HCT116 (cell line): Measurements from ENCODE around the gene DMBX1. TPM values are rescaled to one million over a fixed set of nuclear protein-coding genes. Genes with fewer than 3 reads are reported as not detected.

Experiments used
- ATAC-seq: fragments of 200-7000 bp; cut with Tn5 transposase; 2 replicates; pipeline ENCODE4 v1.9.1; 2020; ENCODE audit warnings: mild to moderate bottlenecking, moderate library complexity
- BruUV-seq: library from RNA; stranded (reverse); fragments of 400-500 nt; replicated peaks from 2 replicates; lab custom pipeline; 2021; lab: Mats Ljungman, UMichigan
- CTCF ChIA-PET: fragments of 300-600 bp; sonication (Branson Sonifier 250); formaldehyde crosslinking; loops from one replicate; lab custom pipeline; 2021; ENCODE audit warnings: antibody characterized with exemption; lab: Charles Lee
- POLR2A ChIA-PET: fragments of 300-600, 350-600 bp; sonication (Branson Sonifier 250); formaldehyde crosslinking; loops from one replicate; lab custom pipeline; 2021; ENCODE audit warnings: antibody characterized with exemption; lab: Charles Lee
- RAD21 ChIA-PET, 2 experiments: fragments of 300-600 bp; sonication (Branson Sonifier 250); formaldehyde crosslinking; loops; one replicate each; lab custom pipeline; 2023; ENCODE audit warnings: low total read pairs in 2 of 2; ENCODE audit not compliant: uncharacterized antibody in 2 of 2, unreplicated experiment in 2 of 2, low non-redundant PET in 1 of 2; lab: Charles Lee
- DNase-seq: peaks from one replicate; pipeline ENCODE4 v3.0.0-alpha.2; 2010; ENCODE audit warnings: low read depth, low spot score
- H2AFZ ChIP-seq: fragments of 200-600 bp; shearing (Covaris generic), sonication (generic); 2 replicates; pipeline ENCODE4 v1.6.1; 2017; ENCODE audit warnings: low read depth, mixed run types, mixed read lengths, antibody characterized with exemption, low read length; ENCODE audit not compliant: poor library complexity, severe bottlenecking
- H3K27ac ChIP-seq: 2 replicates; pipeline ENCODE4 v1.5.1; 2012; ENCODE audit warnings: low read depth, low read length
- H3K27me3 ChIP-seq: fragments of 200-600 bp; sonication (generic); 2 replicates; pipeline ENCODE4 v1.6.1; 2016; ENCODE audit warnings: mixed run types, low read length, mixed read lengths; ENCODE audit not compliant: insufficient read depth
- H3K36me3 ChIP-seq, 2 experiments: fragments of 200-500 bp in 1 of 2; fragments of 200-600 bp in 1 of 2; sonication (Bioruptor generic) in 1 of 2; sonication (generic) in 1 of 2; 2 replicates each; pipeline versions ENCODE4 v1.5.1 to v1.6.1; 2014 to 2016; ENCODE audit warnings: low read length in 2 of 2, inconsistent platforms in 1 of 2, mixed read lengths in 1 of 2, mixed run types in 1 of 2; ENCODE audit not compliant: insufficient read depth in 2 of 2, control insufficient read depth in 1 of 2
- H3K4me1 ChIP-seq, 2 experiments: fragments of 200-600 bp in 1 of 2; sonication (generic) in 1 of 2; 2 replicates each; pipeline versions ENCODE4 v1.5.1 to v1.6.1; 2012 to 2017; ENCODE audit warnings: low read length in 2 of 2, inconsistent platforms in 1 of 2, mild to moderate bottlenecking in 1 of 2, mixed read lengths in 1 of 2, mixed run types in 1 of 2, moderate library complexity in 1 of 2; ENCODE audit not compliant: insufficient read depth in 2 of 2, control insufficient read depth in 1 of 2
- H3K4me2 ChIP-seq: fragments of 200-600 bp; sonication (generic); 2 replicates; pipeline ENCODE4 v1.6.1; 2017; ENCODE audit warnings: mixed run types, low read length, mixed read lengths
- H3K4me3 ChIP-seq, 2 experiments: fragments of 200-600 bp in 1 of 2; sonication (generic) in 1 of 2; replicated peaks in 1 of 2; 2 replicates each; pipeline ENCODE4 v1.5.1; 2011 to 2016; ENCODE audit warnings: low read length in 2 of 2, control low read depth in 1 of 2, low read depth in 1 of 2, mild to moderate bottlenecking in 1 of 2, mixed read lengths in 1 of 2, mixed run types in 1 of 2
- H3K79me2 ChIP-seq: fragments of 200-600 bp; sonication (generic); 2 replicates; pipeline ENCODE4 v1.6.1; 2017; ENCODE audit warnings: mild to moderate bottlenecking, mixed run types, low read length, moderate library complexity, mixed read lengths; ENCODE audit not compliant: insufficient read depth
- H3K9ac ChIP-seq: fragments of 200-600 bp; sonication (generic); 2 replicates; pipeline ENCODE4 v1.6.1; 2016; ENCODE audit warnings: low read length, mixed read lengths
- H3K9me2 ChIP-seq: fragments of 200-600 bp; sonication (generic), shearing (Covaris generic); 2 replicates; pipeline ENCODE4 v1.6.1; 2017; ENCODE audit warnings: mixed run types, mild to moderate bottlenecking, moderate library complexity; ENCODE audit not compliant: insufficient read depth
- H3K9me3 ChIP-seq, 2 experiments: fragments of 200-500 bp in 1 of 2; fragments of 200-600 bp in 1 of 2; sonication (Bioruptor generic) in 1 of 2; sonication (generic) in 1 of 2; 2 replicates each; pipeline ENCODE4 v1.6.1; 2014 to 2017; ENCODE audit warnings: low read length in 2 of 2, mixed read lengths in 2 of 2, inconsistent platforms in 1 of 2, low read depth in 1 of 2, mild to moderate bottlenecking in 1 of 2, mixed run types in 1 of 2, moderate library complexity in 1 of 2; ENCODE audit not compliant: control insufficient read depth in 1 of 2, insufficient read depth in 1 of 2
- H4K20me1 ChIP-seq: fragments of 200-600 bp; sonication (generic), shearing (Covaris generic); 2 replicates; pipeline ENCODE4 v1.6.1; 2017; ENCODE audit warnings: mixed run types, mild to moderate bottlenecking, moderate library complexity; ENCODE audit not compliant: insufficient read depth
- CBX3 ChIP-seq: IDR thresholded peaks from 2 replicates; pipeline ENCODE4 v1.6.1; 2012; ENCODE audit warnings: low read depth
- CTCF ChIP-seq, 3 experiments: fragments of 200-600 bp in 1 of 3; sonication (generic) in 1 of 3; IDR thresholded peaks in 2 of 3; conservative IDR thresholded peaks in 1 of 3; 2 replicates each; pipeline ENCODE4 v1.5.1; 2012 to 2017; ENCODE audit warnings: low read depth in 2 of 3, low read length in 2 of 3, antibody characterized with exemption in 1 of 3, borderline replicate concordance in 1 of 3, control low read depth in 1 of 3, mild to moderate bottlenecking in 1 of 3, mixed read lengths in 1 of 3, mixed run types in 1 of 3, moderate library complexity in 1 of 3; ENCODE audit not compliant: insufficient read depth in 1 of 3
- EZH2 ChIP-seq: fragments of 200-600 bp; sonication (generic); IDR thresholded peaks from 2 replicates; pipeline ENCODE4 v1.6.1; 2017; ENCODE audit warnings: antibody characterized with exemption, mixed run types
- RAD21 ChIP-seq: IDR thresholded peaks from 2 replicates; pipeline ENCODE4 v1.6.1; 2012; ENCODE audit warnings: low read depth, mild to moderate bottlenecking
- SIN3A ChIP-seq: IDR thresholded peaks from 2 replicates; pipeline ENCODE4 v1.6.1; 2012; ENCODE audit warnings: low read depth
- SP1 ChIP-seq: IDR thresholded peaks from 2 replicates; pipeline ENCODE4 v1.6.1; 2012; ENCODE audit warnings: low read depth
- SRF ChIP-seq: IDR thresholded peaks from 2 replicates; pipeline ENCODE4 v1.6.1; 2012; ENCODE audit warnings: low read depth
- ZFX ChIP-seq: fragments of 450-650 bp; IDR thresholded peaks from 2 replicates; pipeline ENCODE4 v1.6.1; 2017
- intact Hi-C: fragments of 100-400 bp; cut with micrococcal nuclease; formaldehyde crosslinking; loops from 2 replicates; pipeline ENCODE4 v1.10.0; 2022
- total RNA-seq: library from RNA; stranded (reverse); gene quantifications from one replicate; pipeline ENCODE4 v1.2.1, GENCODE V29; 2021; ENCODE audit not compliant: unreplicated experiment
- TF ChIP-seq, protein P1 (sequence below): IDR thresholded peaks from 2 replicates; pipeline ENCODE4 v1.6.1; 2012
- TF ChIP-seq, protein P2 (sequence below): IDR thresholded peaks from 2 replicates; pipeline ENCODE4 v1.6.1; 2011; ENCODE audit warnings: mild to moderate bottlenecking, low read length, moderate library complexity; ENCODE audit not compliant: insufficient replicate concordance; ENCODE audit errors: extremely low read depth
- TF ChIP-seq, protein P3 (sequence below): IDR thresholded peaks from 2 replicates; pipeline ENCODE4 v1.6.1; 2012

DMBX1 gene
- total RNA-seq, 1 experiment from 2014 or later: 4.3 TPM

DNA sequence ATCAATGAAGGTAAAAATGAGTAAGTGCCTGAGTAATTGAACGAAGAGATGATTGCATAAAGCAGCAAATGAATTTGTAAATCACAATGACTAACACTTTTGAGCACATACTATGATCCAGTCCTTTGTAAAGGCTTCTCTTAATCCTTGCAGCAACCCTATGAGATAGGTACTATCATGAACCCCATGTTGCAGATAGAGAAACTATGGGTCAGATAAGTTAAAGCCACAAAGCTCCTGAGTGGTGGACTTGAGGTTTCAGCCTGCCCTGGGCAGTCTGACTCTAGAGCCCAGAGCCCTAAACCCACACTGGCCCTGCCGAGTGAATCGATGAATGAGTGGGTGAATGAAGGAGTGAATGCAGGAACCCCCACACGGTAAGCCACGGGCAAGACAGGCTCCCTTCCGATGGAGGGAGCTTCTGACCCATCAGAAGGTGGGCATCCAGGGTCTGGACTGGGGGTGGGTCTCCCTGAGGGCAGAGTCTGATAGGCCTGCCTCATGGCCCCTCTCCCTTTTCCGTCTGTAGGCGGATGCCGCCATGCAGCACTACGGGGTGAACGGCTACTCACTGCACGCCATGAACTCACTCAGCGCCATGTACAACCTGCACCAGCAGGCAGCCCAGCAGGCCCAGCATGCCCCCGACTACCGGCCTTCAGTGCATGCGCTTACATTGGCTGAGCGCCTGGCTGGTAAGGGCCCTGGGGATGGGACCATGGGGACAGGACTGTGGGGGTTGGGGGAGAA, 17.0 kb downstream of the DMBX1 start:
- no peak for DNase-seq
- no TSS peak for BruUV-seq
- Histone ChIP-seq H3K9ac (no peak overlapping the region), H3K9me2 (no peaks in the 10 kb centered on the region), H4K20me1 (no peaks in the 10 kb centered on the region), H3K27me3 (no peaks in the 10 kb centered on the region), H3K27ac (no peak overlapping the region), H3K4me2 (no peak overlapping the region), H2AFZ (no peak overlapping the region), H3K79me2 (no peaks in the 10 kb centered on the region), H3K4me1 (peaks cover 0 to 3% of the 10 kb centered on the region in 2 experiments; a peak in 1 of 4 replicates), H3K36me3 (no peaks in the 10 kb centered on the region), H3K4me3 (no peak overlapping the region), H3K9me3 (no peaks in the 10 kb centered on the region)
- ATAC-seq: no peak
- ChIA-PET POLR2A (no interaction called here), CTCF (interaction anchor here (1.5 to 2.9 kb wide), 2 partner anchors 14 to 19 kb away, joined by 3 to 7 read pairs; no protein-coding TSS in a partner anchor), RAD21 (no interaction called here)
- intact Hi-C loops: no loop called here
- no peak for TF ChIP-seq SIN3A
- TF ChIP-seq, all 23 proteins: peak for 0

DNA sequence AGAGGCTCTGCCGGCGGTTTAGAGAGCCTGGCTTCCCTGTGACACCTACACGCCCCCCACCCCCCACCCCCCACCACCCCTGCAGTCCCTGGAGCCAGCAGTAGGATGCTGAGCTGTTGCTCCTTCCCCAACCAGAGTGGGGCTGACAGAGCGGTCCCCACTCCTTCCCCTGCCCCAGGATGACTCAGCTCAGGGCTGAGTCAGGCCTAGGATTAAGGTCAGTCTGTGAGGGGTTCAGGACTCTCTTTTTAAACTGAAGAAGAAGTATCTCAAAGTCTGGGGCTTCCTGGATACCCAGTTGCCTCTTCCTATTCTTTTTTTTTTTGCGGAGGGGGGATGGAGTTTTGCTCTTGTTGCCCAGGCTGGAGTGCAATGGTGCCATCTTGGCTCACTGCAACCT, 19.1 kb downstream of the DMBX1 start:
- H2AFZ ChIP-seq: no peak overlapping the region
- no peaks in the 10 kb centered on the region for H4K20me1 ChIP-seq
- intact Hi-C loops: no loop called here
- H3K4me3 ChIP-seq: no peak overlapping the region
- no peaks in the 10 kb centered on the region for H3K9me3 ChIP-seq
- no TSS peak for BruUV-seq
- no peak for ATAC-seq
- POLR2A ChIA-PET: no interaction called here
- no peaks in the 10 kb centered on the region for H3K9me2 ChIP-seq
- no peak overlapping the region for H3K27ac ChIP-seq
- RAD21 ChIA-PET: no interaction called here
- H3K36me3 ChIP-seq: no peaks in the 10 kb centered on the region
- no peaks in the 10 kb centered on the region for H3K27me3 ChIP-seq
- no peak for DNase-seq
- no peak overlapping the region for H3K4me2 ChIP-seq
- CTCF ChIA-PET: interaction anchor here (2.9 kb wide), 1 partner anchor 21 kb away, joined by 7 read pairs; no protein-coding TSS in a partner anchor
- peaks cover 0 to 3% of the 10 kb centered on the region in 2 experiments; a peak in 1 of 4 replicates for H3K4me1 ChIP-seq
- H3K9ac ChIP-seq: no peak overlapping the region
- no peaks in the 10 kb centered on the region for H3K79me2 ChIP-seq
- TF ChIP-seq, protein P1, sequence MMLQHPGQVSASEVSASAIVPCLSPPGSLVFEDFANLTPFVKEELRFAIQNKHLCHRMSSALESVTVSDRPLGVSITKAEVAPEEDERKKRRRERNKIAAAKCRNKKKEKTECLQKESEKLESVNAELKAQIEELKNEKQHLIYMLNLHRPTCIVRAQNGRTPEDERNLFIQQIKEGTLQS: no peak
- TF ChIP-seq, protein P2, sequence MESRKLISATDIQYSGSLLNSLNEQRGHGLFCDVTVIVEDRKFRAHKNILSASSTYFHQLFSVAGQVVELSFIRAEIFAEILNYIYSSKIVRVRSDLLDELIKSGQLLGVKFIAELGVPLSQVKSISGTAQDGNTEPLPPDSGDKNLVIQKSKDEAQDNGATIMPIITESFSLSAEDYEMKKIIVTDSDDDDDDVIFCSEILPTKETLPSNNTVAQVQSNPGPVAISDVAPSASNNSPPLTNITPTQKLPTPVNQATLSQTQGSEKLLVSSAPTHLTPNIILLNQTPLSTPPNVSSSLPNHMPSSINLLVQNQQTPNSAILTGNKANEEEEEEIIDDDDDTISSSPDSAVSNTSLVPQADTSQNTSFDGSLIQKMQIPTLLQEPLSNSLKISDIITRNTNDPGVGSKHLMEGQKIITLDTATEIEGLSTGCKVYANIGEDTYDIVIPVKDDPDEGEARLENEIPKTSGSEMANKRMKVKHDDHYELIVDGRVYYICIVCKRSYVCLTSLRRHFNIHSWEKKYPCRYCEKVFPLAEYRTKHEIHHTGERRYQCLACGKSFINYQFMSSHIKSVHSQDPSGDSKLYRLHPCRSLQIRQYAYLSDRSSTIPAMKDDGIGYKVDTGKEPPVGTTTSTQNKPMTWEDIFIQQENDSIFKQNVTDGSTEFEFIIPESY: no peak
- TF ChIP-seq ZFX (no peak), EZH2 (no peak), SP1 (no peak), RAD21 (no peak), CBX3 (no peak), SRF (no peak), CTCF (IDR thresholded peaks at IDR 0.05 in 2 of 3, conservative IDR thresholded peaks at IDR 0.05 in 1 of 3; ENCODE audit: borderline replicate concordance in 1 of 3, insufficient read depth in 1 of 3, low read depth in 2 of 3, low read length in 2 of 3) (no peak)
- TF ChIP-seq, protein P3, sequence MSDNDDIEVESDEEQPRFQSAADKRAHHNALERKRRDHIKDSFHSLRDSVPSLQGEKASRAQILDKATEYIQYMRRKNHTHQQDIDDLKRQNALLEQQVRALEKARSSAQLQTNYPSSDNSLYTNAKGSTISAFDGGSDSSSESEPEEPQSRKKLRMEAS: no peak
- TF ChIP-seq, all 23 proteins: peak for 0
